Measurements from ENCODE around the gene SPATC1L.

The SPATC1L gene

DNA sequence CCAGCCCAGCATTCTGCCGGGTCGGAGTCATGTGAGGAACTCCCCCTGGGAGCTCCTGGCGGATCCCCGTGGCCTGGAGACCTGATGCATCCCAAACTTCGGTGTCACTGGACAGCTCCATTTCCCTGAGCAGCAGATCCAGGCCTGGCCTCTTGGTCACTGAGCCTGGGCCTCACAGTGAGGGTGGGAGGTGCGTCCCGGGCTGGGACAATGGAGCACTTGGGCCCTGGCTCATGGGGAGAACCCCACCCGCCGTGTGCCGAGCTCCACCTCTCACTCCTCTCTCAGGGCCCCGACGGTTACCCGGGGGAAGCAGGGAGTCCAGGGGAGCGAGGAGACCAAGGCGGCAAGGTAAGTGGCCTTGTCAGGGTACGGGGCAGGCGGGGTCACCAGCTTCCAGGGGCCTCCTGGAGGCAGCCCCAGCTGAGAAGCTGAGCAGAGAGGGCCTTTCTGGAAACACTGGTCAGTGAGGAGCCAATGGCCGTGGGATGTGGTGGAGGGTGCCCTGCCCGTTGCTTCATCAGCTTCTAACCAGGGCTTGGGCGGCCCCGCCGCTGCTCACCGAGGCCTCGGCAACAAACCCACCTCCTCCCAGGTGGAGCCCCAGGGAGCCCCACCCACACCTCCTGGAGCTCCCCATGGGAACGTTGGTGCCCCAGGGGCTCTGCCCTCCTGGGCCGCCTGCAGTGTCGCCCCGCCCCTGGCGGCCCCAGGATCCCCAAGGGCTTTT, 66.5 kb downstream of the SPATC1L start:
- no peak for TF ChIP-seq ZNF610 (tag by site-specific recombination; IDR thresholded peaks at IDR 0.05; ENCODE audit: borderline replicate concordance)
- TF ChIP-seq HOXC10 (CRISPR knock-in tag; IDR thresholded peaks at IDR 0.05) = no peak
- TF ChIP-seq KLF1 (tag by site-specific recombination; IDR thresholded peaks at IDR 0.05) = peak; percentile 48
- no peak for TF ChIP-seq ZNF223 (tag by site-specific recombination; IDR thresholded peaks at IDR 0.05)
- TF ChIP-seq ZNF354C (tag by site-specific recombination; IDR thresholded peaks at IDR 0.05; ENCODE audit: borderline replicate concordance, low read depth) = no peak
- TF ChIP-seq ZIC2 (tag by site-specific recombination; IDR thresholded peaks at IDR 0.05) = peak; percentile 63
- TF ChIP-seq, protein P1, sequence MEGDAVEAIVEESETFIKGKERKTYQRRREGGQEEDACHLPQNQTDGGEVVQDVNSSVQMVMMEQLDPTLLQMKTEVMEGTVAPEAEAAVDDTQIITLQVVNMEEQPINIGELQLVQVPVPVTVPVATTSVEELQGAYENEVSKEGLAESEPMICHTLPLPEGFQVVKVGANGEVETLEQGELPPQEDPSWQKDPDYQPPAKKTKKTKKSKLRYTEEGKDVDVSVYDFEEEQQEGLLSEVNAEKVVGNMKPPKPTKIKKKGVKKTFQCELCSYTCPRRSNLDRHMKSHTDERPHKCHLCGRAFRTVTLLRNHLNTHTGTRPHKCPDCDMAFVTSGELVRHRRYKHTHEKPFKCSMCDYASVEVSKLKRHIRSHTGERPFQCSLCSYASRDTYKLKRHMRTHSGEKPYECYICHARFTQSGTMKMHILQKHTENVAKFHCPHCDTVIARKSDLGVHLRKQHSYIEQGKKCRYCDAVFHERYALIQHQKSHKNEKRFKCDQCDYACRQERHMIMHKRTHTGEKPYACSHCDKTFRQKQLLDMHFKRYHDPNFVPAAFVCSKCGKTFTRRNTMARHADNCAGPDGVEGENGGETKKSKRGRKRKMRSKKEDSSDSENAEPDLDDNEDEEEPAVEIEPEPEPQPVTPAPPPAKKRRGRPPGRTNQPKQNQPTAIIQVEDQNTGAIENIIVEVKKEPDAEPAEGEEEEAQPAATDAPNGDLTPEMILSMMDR (tag by site-specific recombination; IDR thresholded peaks at IDR 0.05) = no peak
- no peak for TF ChIP-seq ZNF747 (tag by site-specific recombination; IDR thresholded peaks at IDR 0.05)
- TF ChIP-seq, protein P2, sequence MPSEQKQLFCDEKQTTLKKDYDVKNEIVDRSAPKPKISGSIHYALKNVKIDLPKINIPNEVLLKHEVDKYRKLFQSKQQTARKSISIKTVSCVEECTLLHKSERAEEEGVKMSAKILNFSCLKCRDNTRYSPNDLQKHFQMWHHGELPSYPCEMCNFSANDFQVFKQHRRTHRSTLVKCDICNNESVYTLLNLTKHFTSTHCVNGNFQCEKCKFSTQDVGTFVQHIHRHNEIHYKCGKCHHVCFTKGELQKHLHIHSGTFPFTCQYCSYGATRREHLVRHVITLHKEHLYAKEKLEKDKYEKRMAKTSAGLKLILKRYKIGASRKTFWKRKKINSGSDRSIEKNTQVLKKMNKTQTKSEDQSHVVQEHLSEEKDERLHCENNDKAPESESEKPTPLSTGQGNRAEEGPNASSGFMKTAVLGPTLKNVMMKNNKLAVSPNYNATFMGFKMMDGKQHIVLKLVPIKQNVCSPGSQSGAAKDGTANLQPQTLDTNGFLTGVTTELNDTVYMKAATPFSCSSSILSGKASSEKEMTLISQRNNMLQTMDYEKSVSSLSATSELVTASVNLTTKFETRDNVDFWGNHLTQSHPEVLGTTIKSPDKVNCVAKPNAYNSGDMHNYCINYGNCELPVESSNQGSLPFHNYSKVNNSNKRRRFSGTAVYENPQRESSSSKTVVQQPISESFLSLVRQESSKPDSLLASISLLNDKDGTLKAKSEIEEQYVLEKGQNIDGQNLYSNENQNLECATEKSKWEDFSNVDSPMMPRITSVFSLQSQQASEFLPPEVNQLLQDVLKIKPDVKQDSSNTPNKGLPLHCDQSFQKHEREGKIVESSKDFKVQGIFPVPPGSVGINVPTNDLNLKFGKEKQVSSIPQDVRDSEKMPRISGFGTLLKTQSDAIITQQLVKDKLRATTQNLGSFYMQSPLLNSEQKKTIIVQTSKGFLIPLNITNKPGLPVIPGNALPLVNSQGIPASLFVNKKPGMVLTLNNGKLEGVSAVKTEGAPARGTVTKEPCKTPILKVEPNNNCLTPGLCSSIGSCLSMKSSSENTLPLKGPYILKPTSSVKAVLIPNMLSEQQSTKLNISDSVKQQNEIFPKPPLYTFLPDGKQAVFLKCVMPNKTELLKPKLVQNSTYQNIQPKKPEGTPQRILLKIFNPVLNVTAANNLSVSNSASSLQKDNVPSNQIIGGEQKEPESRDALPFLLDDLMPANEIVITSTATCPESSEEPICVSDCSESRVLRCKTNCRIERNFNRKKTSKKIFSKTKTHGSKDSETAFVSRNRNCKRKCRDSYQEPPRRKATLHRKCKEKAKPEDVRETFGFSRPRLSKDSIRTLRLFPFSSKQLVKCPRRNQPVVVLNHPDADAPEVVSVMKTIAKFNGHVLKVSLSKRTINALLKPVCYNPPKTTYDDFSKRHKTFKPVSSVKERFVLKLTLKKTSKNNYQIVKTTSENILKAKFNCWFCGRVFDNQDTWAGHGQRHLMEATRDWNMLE (tag by site-specific recombination; conservative IDR thresholded peaks at IDR 0.05; ENCODE audit: low read depth) = no peak
- no peak for TF ChIP-seq ZBTB1 (tag by site-specific recombination; IDR thresholded peaks at IDR 0.05)
- TF ChIP-seq SCRT1 (tag by site-specific recombination; IDR thresholded peaks at IDR 0.05; ENCODE audit: borderline replicate concordance) = no peak
- TF ChIP-seq KLF8 (tag by site-specific recombination; IDR thresholded peaks at IDR 0.05) = peak; percentile 28; the same call in 1 of the 2 replicates
- TF ChIP-seq WT1 (tag by site-specific recombination; IDR thresholded peaks at IDR 0.05) = no peak
- 0 out of 2 replicates have a peak, but pooled peaks have one; percentile 9 for TF ChIP-seq SP2 (tag by site-specific recombination; IDR thresholded peaks at IDR 0.05)
- TF ChIP-seq ZNF248 (tag by site-specific recombination; IDR thresholded peaks at IDR 0.05) = no peak
- TF ChIP-seq ZNF140 (tag by site-specific recombination; IDR thresholded peaks at IDR 0.05) = no peak
- TF ChIP-seq, protein P3, sequence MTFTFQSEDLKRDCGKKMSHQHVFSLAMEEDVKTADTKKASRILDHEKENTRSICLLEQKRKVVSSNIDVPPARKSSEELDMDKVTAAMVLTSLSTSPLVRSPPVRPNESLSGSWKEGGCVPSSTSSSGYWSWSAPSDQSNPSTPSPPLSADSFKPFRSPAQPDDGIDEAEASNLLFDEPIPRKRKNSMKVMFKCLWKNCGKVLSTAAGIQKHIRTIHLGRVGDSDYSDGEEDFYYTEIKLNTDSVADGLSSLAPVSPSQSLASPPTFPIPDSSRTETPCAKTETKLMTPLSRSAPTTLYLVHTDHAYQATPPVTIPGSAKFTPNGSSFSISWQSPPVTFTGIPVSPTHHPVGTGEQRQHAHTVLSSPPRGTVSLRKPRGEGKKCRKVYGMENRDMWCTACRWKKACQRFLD (tag by site-specific recombination; IDR thresholded peaks at IDR 0.05) = no peak
- no peak for TF ChIP-seq YY2 (tag by site-specific recombination; IDR thresholded peaks at IDR 0.05)
- no peak for TF ChIP-seq MYNN (tag by site-specific recombination; IDR thresholded peaks at IDR 0.05; ENCODE audit: borderline replicate concordance)
- Histone ChIP-seq H3K36me3 (ENCODE audit: control insufficient read depth in 2 of 2, insufficient read depth in 1 of 2, low read length in 2 of 2) (peaks cover 0 to 83% of the 10 kb centered on the region in 2 experiments), H3K9me3 (ENCODE audit: control insufficient read depth, insufficient read depth, low read depth, low read length) (no peaks in the 10 kb centered on the region), H3K4me1 (ENCODE audit: control insufficient read depth, insufficient read depth, low read length) (no peaks in the 10 kb centered on the region), H3K4me3 (ENCODE audit: low read depth, low read length) (no peak overlapping the region), H3K27ac (ENCODE audit: extremely low read depth, low read depth, low read length) (no peak overlapping the region)
- POLR2A ChIA-PET = no interaction called here
- CTCF ChIA-PET = interaction anchor here (1.5 kb wide), 1 partner anchor 145 kb away, joined by 3 read pairs; no protein-coding TSS in a partner anchor

Measured in HEK293 (cell line).